CD4-positive, alpha-beta T cell (primary cell): ENCODE results near the gene SUSD2. TPM values are rescaled to one million over a fixed set of nuclear protein-coding genes. Genes with fewer than 3 reads are reported as not detected.

Experiments
- ATAC-seq: fragments of 200-7000 bp; cut with Tn5 transposase; one replicate; pipeline ENCODE4 v1.10.0; 2022; ENCODE audit warnings: mild to moderate bottlenecking; ENCODE audit not compliant: poor library complexity
- CTCF ChIA-PET: fragments of 350-600 bp; sonication (Branson Sonifier 250); formaldehyde crosslinking; loops from one replicate; lab custom pipeline; 2021; ENCODE audit warnings: antibody characterized with exemption, inconsistent platforms; lab: Charles Lee
- POLR2A ChIA-PET: fragments of 350-600 bp; sonication (Branson Sonifier 250); formaldehyde crosslinking; loops from one replicate; lab custom pipeline; 2021; ENCODE audit warnings: antibody characterized with exemption, inconsistent platforms; lab: Charles Lee
- DNase-seq, 14 experiments: peaks; one replicate each; pipeline ENCODE4 v3.0.0-alpha.2; 2013 to 2020; ENCODE audit warnings: mixed read lengths in 2 of 14
- H3K27ac ChIP-seq, 2 donors: one replicate each; pipeline versions ENCODE4 v1.5.1 to v1.7.0; 2013; ENCODE audit warnings: low read length in 2 of 2, low read depth in 1 of 2, mild to moderate bottlenecking in 1 of 2
- H3K27me3 ChIP-seq, 2 experiments: 1 replicate in 1 of 2; 2 replicates in 1 of 2; pipeline versions ENCODE4 v1.6.1 to v1.7.0; 2013; ENCODE audit warnings: low read length in 2 of 2, control low read depth in 1 of 2, mild to moderate bottlenecking in 1 of 2, moderate library complexity in 1 of 2; ENCODE audit not compliant: insufficient read depth in 2 of 2, control insufficient read depth in 1 of 2
- H3K36me3 ChIP-seq: one replicate; pipeline ENCODE4 v1.6.1; 2013; ENCODE audit warnings: low read length, control low read depth; ENCODE audit not compliant: insufficient read depth
- H3K4me1 ChIP-seq: one replicate; pipeline ENCODE4 v1.6.1; 2013; ENCODE audit warnings: low read length, control low read depth; ENCODE audit not compliant: insufficient read depth
- H3K4me3 ChIP-seq: one replicate; pipeline ENCODE4 v1.5.1; 2013; ENCODE audit warnings: mild to moderate bottlenecking, low read length, moderate library complexity
- H3K9me3 ChIP-seq, 2 experiments: 1 replicate in 1 of 2; 2 replicates in 1 of 2; pipeline versions ENCODE4 v1.6.1 to v1.7.0; 2013; ENCODE audit warnings: low read length in 2 of 2, mild to moderate bottlenecking in 2 of 2, control low read depth in 1 of 2, moderate library complexity in 1 of 2; ENCODE audit not compliant: control insufficient read depth in 1 of 2, insufficient read depth in 1 of 2
- H3K27ac Mint-ChIP-seq: one replicate; pipeline ENCODE4 v1.8.0; 2020; ENCODE audit warnings: mixed read lengths
- H3K27me3 Mint-ChIP-seq: one replicate; pipeline ENCODE4 v1.8.0; 2021; ENCODE audit warnings: mixed read lengths
- H3K36me3 Mint-ChIP-seq: one replicate; pipeline ENCODE4 v1.8.0; 2021; ENCODE audit warnings: low read depth, mixed read lengths
- H3K4me1 Mint-ChIP-seq: one replicate; pipeline ENCODE4 v1.8.0; 2021; ENCODE audit warnings: low read depth, mixed read lengths
- H3K4me3 Mint-ChIP-seq: one replicate; pipeline ENCODE4 v1.8.0; 2020; ENCODE audit warnings: mild to moderate bottlenecking, mixed read lengths
- H3K9me3 Mint-ChIP-seq: one replicate; pipeline ENCODE4 v1.8.0; 2020; ENCODE audit warnings: mixed read lengths
- CTCF ChIP-seq: fragments of 200-600 bp; IDR thresholded peaks from one replicate; pipeline ENCODE4 v1.8.0; 2022; ENCODE audit warnings: antibody characterized with exemption, mild to moderate bottlenecking
- intact Hi-C, 2 experiments: fragments of 100-400 bp; cut with DNase I in 1 of 2; cut with micrococcal nuclease in 1 of 2; formaldehyde crosslinking; loops; one replicate each; pipeline versions ENCODE4 v1.15.1 to v1.9.0; 2023 to 2025; cut with DNase I, micrococcal nuclease
- total RNA-seq, 174 experiments: library from RNA in 2 of 174; stranded (reverse) in 2 of 174; gene quantifications; one replicate each; pipeline ENCODE4 v1.2.3 and lab custom pipeline; 2021 to 2026

The SUSD2 gene
- total RNA-seq, 2 experiments from 2014 or later: 0.80 to 1.5 TPM

GRCh38 chr22:24188705-24189248 lies 7.5 kb downstream of the SUSD2 start:
- H3K27ac Mint-ChIP-seq: no peak overlapping the region
- POLR2A ChIA-PET: no interaction called here
- H3K9me3 Mint-ChIP-seq: no peaks in the 10 kb centered on the region
- TF ChIP-seq CTCF: no peak
- H3K27me3 Mint-ChIP-seq: no peaks in the 10 kb centered on the region
- Histone ChIP-seq H3K27ac (no peak overlapping the region), H3K4me1 (peaks cover 6% of the 10 kb centered on the region), H3K9me3 (peaks cover 0 to 8% of the 10 kb centered on the region in 2 experiments), H3K36me3 (no peaks in the 10 kb centered on the region), H3K4me3 (no peak overlapping the region), H3K27me3 (no peaks in the 10 kb centered on the region)
- CTCF ChIA-PET: no interaction called here
- no peaks in the 10 kb centered on the region for H3K36me3 Mint-ChIP-seq
- DNase-seq (no peak), ATAC-seq (no peak)
- H3K4me3 Mint-ChIP-seq: no peak overlapping the region
- H3K4me1 Mint-ChIP-seq: no peaks in the 10 kb centered on the region
- intact Hi-C loops: loop anchor here (1.0 to 10.0 kb wide), 2 partner anchors 56 to 59 kb away; partner anchors contain the start of gene GGT5 (in 1 of the 2)

- intact Hi-C loops: loop anchor here (1.0 to 10.0 kb wide), 3 partner anchors 55 to 335 kb away; partner anchors contain the start of gene GGT5 (in 1 of the 2)
- H3K36me3 Mint-ChIP-seq: no peaks in the 10 kb centered on the region
- Histone ChIP-seq H3K27ac (no peak overlapping the region), H3K36me3 (no peaks in the 10 kb centered on the region), H3K27me3 (no peaks in the 10 kb centered on the region), H3K4me1 (peaks cover 6% of the 10 kb centered on the region), H3K9me3 (peaks cover 0 to 8% of the 10 kb centered on the region in 2 experiments), H3K4me3 (no peak overlapping the region)
- TF ChIP-seq CTCF: peak; percentile 47
- ChIA-PET POLR2A (no interaction called here), CTCF (no interaction called here)
- peak in 11 of 14 experiments; percentile 16 to 64 (median 27) for DNase-seq
- no peaks in the 10 kb centered on the region for H3K4me1 Mint-ChIP-seq
- H3K4me3 Mint-ChIP-seq: no peak overlapping the region
- no peak overlapping the region for H3K27ac Mint-ChIP-seq
- no peaks in the 10 kb centered on the region for H3K9me3 Mint-ChIP-seq
- ATAC-seq: peak; percentile 78
- no peaks in the 10 kb centered on the region for H3K27me3 Mint-ChIP-seq
Measured at GRCh38 chr22:24189249-24190158, 8.2 kb downstream of the SUSD2 start.

DNA sequence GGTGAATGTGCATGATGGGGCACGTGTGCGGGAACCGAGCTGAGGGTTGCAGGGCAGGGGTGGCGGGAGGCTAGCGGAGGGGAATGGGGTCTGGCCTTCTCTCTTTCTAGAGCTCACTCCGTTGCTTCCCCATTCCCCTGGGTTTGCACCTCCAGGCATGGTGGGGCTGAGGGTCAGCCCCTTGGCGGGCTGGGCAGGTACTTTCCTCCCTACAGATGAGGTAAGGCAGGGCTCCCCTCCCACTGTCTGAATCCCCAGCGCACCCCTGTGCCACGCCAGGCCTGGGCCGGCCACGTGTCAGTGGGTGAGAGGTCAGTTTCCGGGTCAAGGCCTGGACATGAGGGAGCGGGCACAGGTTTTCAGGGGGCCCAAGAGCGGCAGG lies 8.9 kb downstream of the SUSD2 start:
- no peak for TF ChIP-seq CTCF
- Histone ChIP-seq H3K4me3 (no peak overlapping the region), H3K27me3 (no peaks in the 10 kb centered on the region), H3K27ac (no peak overlapping the region), H3K36me3 (no peaks in the 10 kb centered on the region), H3K9me3 (peaks cover 0 to 8% of the 10 kb centered on the region in 2 experiments), H3K4me1 (peaks cover 6% of the 10 kb centered on the region)
- Mint-ChIP-seq H3K27ac (no peak overlapping the region), H3K4me3 (no peak overlapping the region), H3K27me3 (no peaks in the 10 kb centered on the region), H3K36me3 (no peaks in the 10 kb centered on the region), H3K4me1 (no peaks in the 10 kb centered on the region), H3K9me3 (no peaks in the 10 kb centered on the region)
- DNase-seq (no peak), ATAC-seq (no peak)
- intact Hi-C loops: loop anchor here in 1 of 2 experiments (10.0 kb wide), 1 partner anchor 335 kb away; no protein-coding TSS in a partner anchor
- ChIA-PET CTCF (no interaction called here), POLR2A (no interaction called here)
